NCI-H748 (cell line): Measurements from ENCODE around the gene APOC4.

ENCODE experiments used
- DNase-seq: peaks from one replicate; lab custom pipeline; 2025; ENCODE audit not compliant: unreplicated experiment; lab: John Stamatoyannopoulos, UW

The APOC4 gene

GRCh38 chr19:44992336-44993163, 50.5 kb downstream of the APOC4 start:
- no peak for DNase-seq

GRCh38 chr19:44993526-44993925, 51.5 kb downstream of the APOC4 start:
- DNase-seq: no peak

- DNase-seq: no peak
These were observed 52.0 kb downstream of the APOC4 start for GRCh38 chr19:44993926-44994537.
